Right atrium auricular region (tissue), 2 donors: ENCODE results near the gene GIGYF1. TPM values are rescaled to one million over a fixed set of nuclear protein-coding genes. Genes with fewer than 3 reads are reported as not detected.

Experiments
- DNase-seq: peaks from one replicate; pipeline ENCODE4 v3.0.0-alpha.2; 2019; ENCODE audit warnings: low spot score
- H3K27ac ChIP-seq, 2 donors: fragments of 200-600 bp; sonication (generic); 1 replicate in 1 of 2; 2 replicates in 1 of 2; pipeline ENCODE4 v1.5.1; 2016 to 2019
- H3K27me3 ChIP-seq, 2 donors: fragments of 200-600 bp; sonication (generic); one replicate each; pipeline versions ENCODE4 v1.5.1 to v1.6.0; 2017 to 2019
- H3K36me3 ChIP-seq: fragments of 200-600 bp; sonication (generic); one replicate; pipeline ENCODE4 v1.5.1; 2016
- H3K4me1 ChIP-seq, 2 donors: fragments of 200-600 bp; sonication (generic); one replicate each; pipeline versions ENCODE4 v1.5.1 to v1.6.0; 2017 to 2019
- H3K4me3 ChIP-seq, 2 donors: fragments of 200-600 bp; sonication (generic); 1 replicate in 1 of 2; 2 replicates in 1 of 2; pipeline ENCODE4 v1.5.1; 2017 to 2019; ENCODE audit warnings: mild to moderate bottlenecking in 1 of 2, moderate library complexity in 1 of 2
- H3K9me3 ChIP-seq, 2 donors: fragments of 200-600 bp; sonication (generic); one replicate each; pipeline ENCODE4 v1.5.1; 2019
- CTCF ChIP-seq, 2 donors: fragments of 200-600 bp; sonication (generic); IDR thresholded peaks; one replicate each; pipeline ENCODE4 v1.5.1; 2019; ENCODE audit warnings: antibody characterized with exemption in 2 of 2
- total RNA-seq, 2 donors: library from RNA; depleted of rRNA; stranded (reverse); fragments of >200 nt; gene quantifications; one replicate each; pipeline ENCODE4 v1.1.0, GENCODE V29; 2016

GIGYF1 gene
- total RNA-seq, 2 donors from 2014 or later: 13.4 to 17.4 TPM

GRCh38 chr7:100691676-100692577 lies 2.1 kb downstream of the GIGYF1 start:
- TF ChIP-seq CTCF (IDR thresholded peaks at IDR 0.05): peak; percentile 84 to 96
- peaks cover 19% of the 10 kb centered on the region for H3K36me3 ChIP-seq
- peaks cover 0 to 66% of the 10 kb centered on the region in 2 donors for H3K4me1 ChIP-seq
- peak; percentile 82 for DNase-seq
- H3K27me3 ChIP-seq: no peaks in the 10 kb centered on the region
- H3K9me3 ChIP-seq: no peaks in the 10 kb centered on the region
- H3K4me3 ChIP-seq: peak overlapping the region in 1 of 2 donors; percentile 93
- peak overlapping the region; percentile 63 to 80 for H3K27ac ChIP-seq

DNA sequence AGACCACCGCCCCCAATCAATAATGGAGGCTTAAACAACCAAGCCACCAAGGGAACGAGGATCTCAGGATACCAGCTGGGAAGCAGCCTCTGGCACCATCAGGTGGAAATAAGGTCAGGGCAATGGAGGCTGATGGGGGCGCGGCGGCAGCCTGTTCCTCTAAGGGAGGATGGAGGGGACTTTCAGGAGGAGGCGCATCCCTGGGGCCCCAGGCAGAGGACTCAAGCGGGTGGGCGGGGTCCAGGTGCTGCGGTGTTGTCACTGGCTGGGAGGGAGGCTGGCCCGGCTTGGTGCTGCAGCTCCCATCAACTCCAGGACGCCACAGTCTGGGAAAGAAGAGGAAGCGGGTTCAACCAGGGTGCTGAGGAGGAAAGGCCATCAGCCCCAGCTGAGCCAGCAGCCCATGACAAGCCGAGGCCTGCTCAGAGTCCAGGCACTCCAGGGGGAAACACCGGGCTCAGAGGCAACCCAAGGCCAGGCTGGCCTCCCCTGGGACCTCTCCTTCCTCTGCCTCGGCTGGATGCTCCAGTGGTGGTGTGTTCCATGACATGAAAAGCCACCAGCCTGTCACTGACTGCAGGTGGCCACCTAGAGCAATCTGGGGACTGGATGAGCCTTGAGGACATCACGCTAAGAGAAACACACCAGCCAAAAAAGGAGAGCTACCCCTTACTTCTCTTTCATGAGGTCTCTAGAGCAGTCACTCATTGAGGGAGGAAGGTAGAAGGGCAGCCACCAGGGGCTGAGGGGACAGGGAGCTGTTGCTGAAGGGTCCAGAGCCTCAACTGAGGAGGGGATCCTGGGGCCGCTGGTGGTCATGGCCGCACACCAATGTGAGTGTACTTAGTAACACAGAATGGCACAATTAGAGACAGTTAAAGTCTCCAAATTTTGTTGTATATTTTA lies 4.6 kb downstream of the GIGYF1 start:
- Histone ChIP-seq H3K4me1 (peaks cover 0 to 62% of the 10 kb centered on the region in 2 donors), H3K27ac (peak overlapping the region in 1 of 2 donors; percentile 28)
- DNase-seq: no peak

GRCh38 chr7:100688326-100688860 lies 5.7 kb downstream of the GIGYF1 start:
- TF ChIP-seq CTCF (IDR thresholded peaks at IDR 0.05): no peak
- no peak for DNase-seq
- H3K4me1 ChIP-seq: peaks cover 0 to 61% of the 10 kb centered on the region in 2 donors
- H3K36me3 ChIP-seq: peaks cover 54% of the 10 kb centered on the region
- H3K27ac ChIP-seq: peak overlapping the region in 1 of 2 donors; percentile 6
- H3K4me3 ChIP-seq: no peak overlapping the region
- no peaks in the 10 kb centered on the region for H3K27me3 ChIP-seq
- no peaks in the 10 kb centered on the region for H3K9me3 ChIP-seq

More for the DNA sequence above, 4.6 kb downstream of the GIGYF1 start:
- no peak overlapping the region for H3K4me3 ChIP-seq
- H3K9me3 ChIP-seq: no peaks in the 10 kb centered on the region
- no peaks in the 10 kb centered on the region for H3K27me3 ChIP-seq
- no peak for TF ChIP-seq CTCF (IDR thresholded peaks at IDR 0.05)
- H3K36me3 ChIP-seq: peaks cover 43% of the 10 kb centered on the region

DNA sequence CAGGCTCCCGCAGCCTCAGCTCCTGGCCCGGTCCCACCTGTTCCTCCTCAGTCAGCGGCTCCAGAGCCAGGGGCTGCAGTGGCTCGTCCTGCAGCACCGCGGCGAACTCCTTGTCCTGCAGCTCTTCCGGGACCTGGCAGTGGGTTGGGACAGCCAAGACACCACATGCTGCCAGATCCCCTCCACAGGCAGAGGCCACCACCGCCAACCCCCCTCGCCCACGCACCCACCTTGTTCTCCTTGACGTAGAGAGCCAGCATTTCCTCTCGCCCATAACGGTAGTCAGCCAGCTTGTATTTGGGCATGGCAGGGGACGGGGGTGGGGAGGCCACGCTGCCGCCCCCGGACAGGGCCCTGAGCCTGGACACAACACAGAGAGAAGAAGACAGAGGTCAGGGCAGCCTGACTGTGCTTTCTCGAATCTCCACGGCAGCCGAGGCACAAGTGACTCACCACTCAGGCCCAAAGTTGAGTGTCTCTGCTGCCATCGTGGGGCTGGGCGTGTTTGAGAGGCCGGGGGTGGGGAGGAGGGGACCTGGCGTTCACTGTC lies 6.2 kb downstream of the GIGYF1 start:
- Histone ChIP-seq H3K4me3 (no peak overlapping the region), H3K27me3 (no peaks in the 10 kb centered on the region), H3K9me3 (no peaks in the 10 kb centered on the region), H3K36me3 (peaks cover 60% of the 10 kb centered on the region), H3K27ac (peak overlapping the region in 1 of 2 donors; percentile 6), H3K4me1 (peaks cover 0 to 56% of the 10 kb centered on the region in 2 donors)
- no peak for TF ChIP-seq CTCF (IDR thresholded peaks at IDR 0.05)
- DNase-seq: no peak

DNA sequence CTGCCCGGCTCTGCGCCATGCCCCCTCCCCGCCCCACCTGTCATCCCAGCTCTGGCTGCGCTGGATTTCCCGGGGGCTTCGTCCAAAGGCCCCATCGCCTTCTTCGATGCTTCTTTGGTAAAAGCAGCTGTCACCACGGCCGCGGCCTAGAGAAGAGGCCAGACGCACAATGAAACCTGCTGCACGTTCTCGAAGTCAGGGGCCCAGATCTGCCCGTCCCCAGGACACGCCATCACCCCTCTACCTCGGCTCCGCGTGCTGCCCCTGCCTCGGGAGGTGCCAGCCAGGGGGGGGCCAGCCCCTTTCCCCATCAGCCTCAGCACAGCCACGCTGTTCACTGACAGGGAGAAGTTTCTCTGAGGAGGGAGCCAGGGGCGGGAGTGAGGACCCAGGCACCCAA lies 6.8 kb downstream of the GIGYF1 start:
- Histone ChIP-seq H3K36me3 (peaks cover 66% of the 10 kb centered on the region), H3K27me3 (no peaks in the 10 kb centered on the region), H3K27ac (no peak overlapping the region), H3K9me3 (no peaks in the 10 kb centered on the region), H3K4me3 (no peak overlapping the region), H3K4me1 (peaks cover 0 to 50% of the 10 kb centered on the region in 2 donors)
- TF ChIP-seq CTCF (IDR thresholded peaks at IDR 0.05): no peak
- DNase-seq: no peak
